ENCODE measurements around the gene MGME1.
"Not testable (repeated sequence)": the region's sequence is repeated elsewhere in the genome, so short reads cannot be mapped to it uniquely, and the experiment has no call there.

The MGME1 gene

GRCh38 chr20:17956099-17956685 is 12.6 kb upstream of the MGME1 start:
- no peaks in the 10 kb centered on the region for H3K9me3 ChIP-seq (ENCODE audit: insufficient read depth, low read length)
- no peak for TF ChIP-seq YY1 (IDR thresholded peaks at IDR 0.05; ENCODE audit: insufficient read depth, insufficient read length)
- no peak for TF ChIP-seq ZNF274 (IDR thresholded peaks at IDR 0.05; ENCODE audit: low read depth, low read length)
- no peak for TF ChIP-seq SUZ12 (IDR thresholded peaks at IDR 0.05; ENCODE audit: extremely low read depth, insufficient read depth, insufficient read length)
- H3K9ac ChIP-seq (ENCODE audit: insufficient read length, low read depth): no peak overlapping the region
- H3K4me3 ChIP-seq (ENCODE audit: insufficient read length, low read depth): no peak overlapping the region
- H3K4me1 ChIP-seq (ENCODE audit: insufficient read depth, insufficient read length): peaks cover 2% of the 10 kb centered on the region
- H3K27me3 ChIP-seq (ENCODE audit: insufficient read depth, insufficient read length): no peaks in the 10 kb centered on the region
- H3K36me3 ChIP-seq (ENCODE audit: insufficient read depth, insufficient read length, low read length): peaks cover 67% of the 10 kb centered on the region
- no peak for DNase-seq (ENCODE audit: low read depth, low spot score)

DNA sequence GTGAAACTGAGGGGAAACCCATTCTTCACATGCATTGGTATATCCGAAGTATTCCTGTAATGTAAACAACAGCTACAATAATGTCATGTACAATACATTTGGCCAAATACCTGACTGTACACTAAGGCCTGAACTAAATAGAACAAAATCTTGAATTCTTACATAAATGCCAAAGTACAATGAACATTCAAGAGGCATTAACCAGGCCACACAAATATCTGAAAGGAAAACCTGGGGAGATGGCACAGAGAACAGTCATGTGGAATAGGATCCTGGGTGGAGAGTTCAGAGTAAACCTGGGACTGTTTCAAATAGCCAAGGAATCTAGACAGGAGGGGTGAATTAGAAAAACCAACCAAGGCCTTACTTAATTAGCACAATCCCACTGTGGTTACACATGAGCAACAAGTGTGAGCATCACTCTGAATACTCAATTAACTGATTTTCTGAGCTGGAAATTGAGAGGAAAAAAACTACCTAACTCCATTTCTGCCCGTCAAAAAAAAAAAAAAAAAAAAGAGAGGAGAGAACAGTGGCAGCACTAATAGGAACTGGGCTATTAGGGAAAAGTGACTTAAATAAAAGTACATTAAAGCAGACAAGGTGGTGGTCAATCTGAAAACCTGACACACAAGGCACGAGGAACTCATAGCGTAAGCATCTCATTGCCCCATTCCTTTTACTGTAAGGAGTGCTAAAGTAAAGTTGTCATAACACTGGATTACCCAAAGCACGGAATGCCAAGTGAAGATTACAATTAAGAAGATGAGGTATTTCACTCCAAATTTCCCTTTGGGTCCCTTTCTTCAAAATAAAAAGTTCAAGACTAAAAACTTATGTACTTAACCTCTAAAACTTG is 11.1 kb upstream of the MGME1 start:
- Histone ChIP-seq H3K27me3 (ENCODE audit: insufficient read depth, insufficient read length) (no peaks in the 10 kb centered on the region), H3K4me3 (ENCODE audit: insufficient read length, low read depth) (no peak overlapping the region), H3K4me1 (ENCODE audit: insufficient read depth, insufficient read length) (peaks cover 2% of the 10 kb centered on the region), H3K9ac (ENCODE audit: insufficient read length, low read depth) (no peak overlapping the region), H3K9me3 (ENCODE audit: insufficient read depth, low read length) (no peaks in the 10 kb centered on the region), H3K36me3 (ENCODE audit: insufficient read depth, insufficient read length, low read length) (peaks cover 64% of the 10 kb centered on the region)
- TF ChIP-seq SUZ12 (IDR thresholded peaks at IDR 0.05; ENCODE audit: extremely low read depth, insufficient read depth, insufficient read length) (no peak), ZNF274 (IDR thresholded peaks at IDR 0.05; ENCODE audit: low read depth, low read length) (no peak), YY1 (IDR thresholded peaks at IDR 0.05; ENCODE audit: insufficient read depth, insufficient read length) (no peak)
- DNase-seq (ENCODE audit: low read depth, low spot score): no peak

- no peak overlapping the region for H3K4me3 ChIP-seq (ENCODE audit: insufficient read length, low read depth)
- no peak for DNase-seq (ENCODE audit: low read depth, low spot score)
- no peaks in the 10 kb centered on the region for H3K27me3 ChIP-seq (ENCODE audit: insufficient read depth, insufficient read length)
- H3K36me3 ChIP-seq (ENCODE audit: insufficient read depth, insufficient read length, low read length): peaks cover 64% of the 10 kb centered on the region
- H3K4me1 ChIP-seq (ENCODE audit: insufficient read depth, insufficient read length): no peaks in the 10 kb centered on the region
- TF ChIP-seq YY1 (IDR thresholded peaks at IDR 0.05; ENCODE audit: insufficient read depth, insufficient read length): no peak
- H3K9me3 ChIP-seq (ENCODE audit: insufficient read depth, low read length): no peaks in the 10 kb centered on the region
- no peak overlapping the region for H3K9ac ChIP-seq (ENCODE audit: insufficient read length, low read depth)
These were observed 10.2 kb upstream of the MGME1 start for GRCh38 chr20:17958373-17959256.

DNA sequence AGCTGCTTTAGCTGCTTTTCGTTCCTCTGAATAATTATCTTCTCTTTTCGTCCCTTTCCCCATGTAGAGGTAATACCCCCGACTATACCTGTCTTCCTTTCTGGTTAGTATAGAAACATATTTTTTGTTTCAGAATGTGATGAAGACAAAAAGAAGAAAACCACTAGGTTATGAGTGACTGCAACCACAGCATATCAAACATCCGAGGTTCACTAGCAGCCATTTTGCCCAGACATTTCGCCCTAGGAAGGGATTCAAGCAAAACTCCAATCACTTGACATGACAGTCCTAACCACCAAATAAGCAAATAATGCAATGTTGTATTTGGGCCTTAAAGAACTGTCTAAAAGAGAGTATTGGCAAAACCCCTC is 9.6 kb upstream of the MGME1 start:
- TF ChIP-seq SUZ12 (IDR thresholded peaks at IDR 0.05; ENCODE audit: extremely low read depth, insufficient read depth, insufficient read length): no peak
- TF ChIP-seq ZNF274 (IDR thresholded peaks at IDR 0.05; ENCODE audit: low read depth, low read length): no peak
- no peak for TF ChIP-seq YY1 (IDR thresholded peaks at IDR 0.05; ENCODE audit: insufficient read depth, insufficient read length)
- no peak overlapping the region for H3K9ac ChIP-seq (ENCODE audit: insufficient read length, low read depth)
- no peaks in the 10 kb centered on the region for H3K4me1 ChIP-seq (ENCODE audit: insufficient read depth, insufficient read length)
- no peak overlapping the region for H3K4me3 ChIP-seq (ENCODE audit: insufficient read length, low read depth)
- no peaks in the 10 kb centered on the region for H3K27me3 ChIP-seq (ENCODE audit: insufficient read depth, insufficient read length)
- no peak for DNase-seq (ENCODE audit: low read depth, low spot score)
- H3K9me3 ChIP-seq (ENCODE audit: insufficient read depth, low read length): no peaks in the 10 kb centered on the region
- H3K36me3 ChIP-seq (ENCODE audit: insufficient read depth, insufficient read length, low read length): peaks cover 64% of the 10 kb centered on the region

- H3K9ac ChIP-seq (ENCODE audit: insufficient read length, low read depth): not testable (repeated sequence)
These were observed 8.4 kb upstream of the MGME1 start for GRCh38 chr20:17960400-17960885.

GRCh38 chr20:17960927-17961586 is 7.8 kb upstream of the MGME1 start:
- H3K9me3 ChIP-seq (ENCODE audit: insufficient read depth, low read length): no peaks in the 10 kb centered on the region
- no peak overlapping the region for H3K9ac ChIP-seq (ENCODE audit: insufficient read length, low read depth)
- peaks cover 64% of the 10 kb centered on the region for H3K36me3 ChIP-seq (ENCODE audit: insufficient read depth, insufficient read length, low read length)
- no peaks in the 10 kb centered on the region for H3K27me3 ChIP-seq (ENCODE audit: insufficient read depth, insufficient read length)
- no peak overlapping the region for H3K4me3 ChIP-seq (ENCODE audit: insufficient read length, low read depth)
- TF ChIP-seq YY1 (IDR thresholded peaks at IDR 0.05; ENCODE audit: insufficient read depth, insufficient read length) (no peak), ZNF274 (IDR thresholded peaks at IDR 0.05; ENCODE audit: low read depth, low read length) (no peak), SUZ12 (IDR thresholded peaks at IDR 0.05; ENCODE audit: extremely low read depth, insufficient read depth, insufficient read length) (no peak)
- H3K4me1 ChIP-seq (ENCODE audit: insufficient read depth, insufficient read length): no peaks in the 10 kb centered on the region
- DNase-seq (ENCODE audit: low read depth, low spot score): no peak

More at GRCh38 chr20:17960400-17960885, 8.4 kb upstream of the MGME1 start:
- not testable (repeated sequence) for H3K4me1 ChIP-seq (ENCODE audit: insufficient read depth, insufficient read length); H3K4me3 ChIP-seq (ENCODE audit: insufficient read length, low read depth); DNase-seq (ENCODE audit: low read depth, low spot score); H3K9me3 ChIP-seq (ENCODE audit: insufficient read depth, low read length); H3K27me3 ChIP-seq (ENCODE audit: insufficient read depth, insufficient read length)
- peaks cover 65% of the 10 kb centered on the region for H3K36me3 ChIP-seq (ENCODE audit: insufficient read depth, insufficient read length, low read length)

Measured in NT2/D1 (cell line).